Fibroblast of skin of left biceps (primary cell): ENCODE results near the gene RAD51D.
"Not testable (repeated sequence)": the region's sequence is repeated elsewhere in the genome, so short reads cannot be mapped to it uniquely, and the experiment has no call there.

ENCODE experiments used
- DNase-seq, 2 experiments: peaks; one replicate each; pipeline ENCODE4 v3.0.0-alpha.2; 2013; ENCODE audit warnings: low read depth in 2 of 2

The RAD51D gene

GRCh38 chr17:35141681-35142466 is 22.2 kb upstream of the RAD51D start, which contains the start of gene NLE1:
Gene NLE1 (minus strand): TSS chr17:35142303. CDS start chr17:35142275, 28 bp downstream.
- peak; percentile 47 to 49 for DNase-seq

- no peak for DNase-seq
These were observed 18.6 kb upstream of the RAD51D start for GRCh38 chr17:35138218-35138617.

- no peak for DNase-seq
These were observed 15.7 kb upstream of the RAD51D start for GRCh38 chr17:35135322-35135721.

- DNase-seq, result no peak
These were observed 13.3 kb upstream of the RAD51D start for GRCh38 chr17:35132816-35133550.

- DNase-seq, result no peak
These were observed 12.4 kb upstream of the RAD51D start for GRCh38 chr17:35132099-35132498.

GRCh38 chr17:35130392-35130791 is 10.7 kb upstream of the RAD51D start:
- DNase-seq, result no peak

GRCh38 chr17:35129973-35130351 is 10.3 kb upstream of the RAD51D start:
- no peak for DNase-seq

GRCh38 chr17:35129154-35129972 is 9.7 kb upstream of the RAD51D start:
- DNase-seq, result no peak

- DNase-seq, result peak; percentile 79 to 82
These were observed 8.3 kb upstream of the RAD51D start for GRCh38 chr17:35127751-35128514.

GRCh38 chr17:35121315-35121714 is 1.7 kb upstream of the RAD51D start, which contains the start of gene FNDC8:
Gene FNDC8 (plus strand): TSS chr17:35121615. CDS start chr17:35121694, 79 bp downstream.
- DNase-seq, result no peak

- DNase-seq, result no peak
These were observed 1.7 kb downstream of the RAD51D start for GRCh38 chr17:35117984-35118383.

- no peak for DNase-seq
These were observed 2.8 kb downstream of the RAD51D start for GRCh38 chr17:35116845-35117244.

- not testable (repeated sequence) for DNase-seq
These were observed 8.9 kb downstream of the RAD51D start for GRCh38 chr17:35110791-35111190.

- no peak for DNase-seq
These were observed 14.7 kb downstream of the RAD51D start for GRCh38 chr17:35104844-35105450.

- DNase-seq, result no peak
These were observed 16.4 kb downstream of the RAD51D start for GRCh38 chr17:35103271-35103670.

- no peak for DNase-seq
These were observed 17.9 kb downstream of the RAD51D start for GRCh38 chr17:35101725-35102124.

GRCh38 chr17:35101036-35101435 is 18.6 kb downstream of the RAD51D start:
- no peak for DNase-seq

GRCh38 chr17:35099908-35100307 is 19.8 kb downstream of the RAD51D start:
- DNase-seq, result no peak

GRCh38 chr17:35097776-35098175 is 21.9 kb downstream of the RAD51D start:
- DNase-seq, result no peak

- no peak for DNase-seq
These were observed 23.9 kb downstream of the RAD51D start for GRCh38 chr17:35095741-35096140.

GRCh38 chr17:35094902-35095301 is 24.8 kb downstream of the RAD51D start:
- DNase-seq, result peak in 1 of 2 experiments; percentile 38
